Upper lobe of right lung (tissue), 1 donor: ENCODE results near the gene TRIM14. TPM values are rescaled to one million over a fixed set of nuclear protein-coding genes. Genes with fewer than 3 reads are reported as not detected.
"Not testable (repeated sequence)": the region's sequence is repeated elsewhere in the genome, so short reads cannot be mapped to it uniquely, and the experiment has no call there.

ENCODE experiments used
- ATAC-seq: fragments of 200-7000 bp; cut with Tn5 transposase; one replicate; pipeline ENCODE4 v1.9.1; 2020; ENCODE audit warnings: mild to moderate bottlenecking, moderate library complexity
- DNase-seq: peaks from one replicate; pipeline ENCODE4 v3.0.0-alpha.2; 2020
- H3K27ac ChIP-seq: fragments of 200-600 bp; one replicate; pipeline ENCODE4 v1.8.0; 2022
- H3K27me3 ChIP-seq: fragments of 200-600 bp; one replicate; pipeline ENCODE4 v1.8.0; 2022; ENCODE audit warnings: mild to moderate bottlenecking
- H3K36me3 ChIP-seq: fragments of 200-600 bp; one replicate; pipeline ENCODE4 v1.8.0; 2022
- H3K4me1 ChIP-seq: fragments of 200-600 bp; one replicate; pipeline ENCODE4 v1.8.0; 2022
- H3K4me3 ChIP-seq: fragments of 200-600 bp; one replicate; pipeline ENCODE4 v1.8.0; 2022; ENCODE audit warnings: mild to moderate bottlenecking
- H3K9me3 ChIP-seq: fragments of 200-600 bp; one replicate; pipeline ENCODE4 v1.8.0; 2022
- intact Hi-C: fragments of 100-400 bp; cut with DNase I; formaldehyde crosslinking; loops from one replicate; pipeline ENCODE4 v1.11.0; 2022
- total RNA-seq: library from RNA; stranded (reverse); fragmentation: NEBNext Ultra II Directional; extraction: Animal tissue kit (Norgen Biotek cat#: 25700); gene quantifications from one replicate; pipeline ENCODE4 v1.2.1, GENCODE V29; 2021
- TF ChIP-seq, protein P1 (sequence below): fragments of 200-600 bp; IDR thresholded peaks from one replicate; pipeline ENCODE4 v1.8.0; 2022; ENCODE audit warnings: antibody characterized with exemption
- donor health status: DM: no; HTN: yes; CAD: no; lungs with severe emphysema.

Gene TRIM14
- total RNA-seq, 1 donor from 2014 or later, result 38.7 TPM

DNA sequence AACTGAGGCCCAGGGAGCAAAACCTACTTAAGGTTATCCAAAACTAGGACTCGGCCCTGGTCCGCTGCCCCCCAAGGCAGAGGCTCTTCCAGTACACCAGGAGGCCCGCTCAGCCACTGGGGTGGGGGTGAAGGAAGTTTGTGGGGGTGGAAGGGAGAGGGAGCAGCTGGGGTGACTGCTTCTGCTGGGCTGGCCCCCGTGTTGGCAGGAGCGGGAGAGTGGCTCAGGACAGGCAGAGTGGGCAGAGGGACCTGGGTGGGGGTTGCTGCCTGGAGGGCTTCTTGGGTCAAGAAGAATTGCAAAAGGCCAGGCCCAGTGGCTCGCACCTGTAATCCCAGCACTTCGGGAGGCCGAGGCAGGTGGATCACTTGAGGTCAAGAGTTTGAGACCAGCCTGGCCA, 8.2 kb upstream of the TRIM14 start:
- no peak overlapping the region for H3K27ac ChIP-seq
- ATAC-seq (no peak), DNase-seq (no peak)
- TF ChIP-seq, protein P1, sequence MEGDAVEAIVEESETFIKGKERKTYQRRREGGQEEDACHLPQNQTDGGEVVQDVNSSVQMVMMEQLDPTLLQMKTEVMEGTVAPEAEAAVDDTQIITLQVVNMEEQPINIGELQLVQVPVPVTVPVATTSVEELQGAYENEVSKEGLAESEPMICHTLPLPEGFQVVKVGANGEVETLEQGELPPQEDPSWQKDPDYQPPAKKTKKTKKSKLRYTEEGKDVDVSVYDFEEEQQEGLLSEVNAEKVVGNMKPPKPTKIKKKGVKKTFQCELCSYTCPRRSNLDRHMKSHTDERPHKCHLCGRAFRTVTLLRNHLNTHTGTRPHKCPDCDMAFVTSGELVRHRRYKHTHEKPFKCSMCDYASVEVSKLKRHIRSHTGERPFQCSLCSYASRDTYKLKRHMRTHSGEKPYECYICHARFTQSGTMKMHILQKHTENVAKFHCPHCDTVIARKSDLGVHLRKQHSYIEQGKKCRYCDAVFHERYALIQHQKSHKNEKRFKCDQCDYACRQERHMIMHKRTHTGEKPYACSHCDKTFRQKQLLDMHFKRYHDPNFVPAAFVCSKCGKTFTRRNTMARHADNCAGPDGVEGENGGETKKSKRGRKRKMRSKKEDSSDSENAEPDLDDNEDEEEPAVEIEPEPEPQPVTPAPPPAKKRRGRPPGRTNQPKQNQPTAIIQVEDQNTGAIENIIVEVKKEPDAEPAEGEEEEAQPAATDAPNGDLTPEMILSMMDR, result no peak
- no peaks in the 10 kb centered on the region for H3K36me3 ChIP-seq
- H3K27me3 ChIP-seq, result no peaks in the 10 kb centered on the region
- H3K4me3 ChIP-seq, result no peak overlapping the region
- no peaks in the 10 kb centered on the region for H3K9me3 ChIP-seq
- intact Hi-C loops, result no loop called here
- no peaks in the 10 kb centered on the region for H3K4me1 ChIP-seq

DNA sequence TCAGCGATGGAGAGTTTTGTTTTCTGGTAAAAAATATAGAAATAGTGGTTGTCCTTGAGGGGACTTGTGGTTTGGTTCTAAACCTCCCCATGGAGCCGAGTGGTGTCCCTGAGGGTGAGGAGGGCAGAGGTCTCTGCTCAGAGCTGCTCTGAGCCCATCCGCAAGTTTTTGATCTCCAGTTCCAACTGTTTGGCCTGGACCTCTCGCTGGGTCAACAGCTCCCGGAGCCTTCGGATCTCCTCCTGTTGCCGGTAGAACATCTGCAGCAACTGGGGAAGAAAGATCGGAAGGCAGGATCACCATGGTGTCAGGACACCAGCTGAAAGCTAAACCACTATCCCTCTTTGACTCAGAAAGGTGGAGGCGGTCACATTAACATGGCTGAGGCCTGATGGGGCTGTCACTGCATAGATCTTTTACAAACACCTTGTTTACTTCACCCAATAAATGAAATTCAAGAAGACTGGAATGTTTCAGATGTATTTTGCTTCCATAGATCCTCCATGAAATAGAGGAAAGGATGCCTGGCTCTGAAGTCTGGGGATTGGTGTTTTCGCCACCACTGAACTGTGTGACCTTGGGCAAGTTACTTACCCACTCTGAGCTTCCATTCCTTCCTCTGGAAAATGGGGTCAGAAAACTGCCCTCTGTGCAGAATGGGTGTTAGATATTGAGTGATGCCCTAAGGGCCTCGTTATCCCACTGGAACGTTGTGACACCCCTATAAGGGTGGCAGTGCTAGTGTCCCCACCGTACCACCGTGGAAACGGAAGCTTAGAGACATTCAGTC, 5.8 kb upstream of the TRIM14 start:
- Histone ChIP-seq H3K27ac (no peak overlapping the region), H3K9me3 (no peaks in the 10 kb centered on the region), H3K27me3 (no peaks in the 10 kb centered on the region), H3K4me1 (peaks cover 15% of the 10 kb centered on the region), H3K4me3 (no peak overlapping the region), H3K36me3 (no peaks in the 10 kb centered on the region)
- intact Hi-C loops, result no loop called here
- TF ChIP-seq, protein P1, result no peak
- DNase-seq (no peak), ATAC-seq (no peak)

DNA sequence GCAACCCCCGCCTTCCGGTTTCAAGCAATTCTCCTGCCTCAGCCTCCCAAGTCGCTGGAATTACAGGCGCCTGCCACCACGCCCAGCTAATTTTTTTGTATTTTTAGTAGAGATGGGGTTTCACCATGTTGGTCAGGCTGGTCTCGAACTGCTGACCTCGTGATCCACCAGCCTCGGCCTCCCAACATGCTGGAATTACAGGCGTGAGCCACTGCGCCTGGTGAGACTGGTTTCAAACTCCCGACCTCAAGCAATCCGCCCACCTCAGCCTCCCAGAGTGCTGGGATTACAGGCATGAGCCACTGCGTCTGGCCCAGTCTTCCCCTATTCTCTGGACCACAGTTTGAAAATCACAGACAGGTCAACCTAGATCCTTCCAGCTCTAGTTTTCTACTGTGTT, 5.1 kb upstream of the TRIM14 start:
- H3K36me3 ChIP-seq, H3K27ac ChIP-seq, H3K9me3 ChIP-seq, intact Hi-C loops, H3K27me3 ChIP-seq, ATAC-seq, H3K4me3 ChIP-seq: not testable (repeated sequence)
- peaks cover 15% of the 10 kb centered on the region for H3K4me1 ChIP-seq
- peak; percentile 22 for DNase-seq

DNA sequence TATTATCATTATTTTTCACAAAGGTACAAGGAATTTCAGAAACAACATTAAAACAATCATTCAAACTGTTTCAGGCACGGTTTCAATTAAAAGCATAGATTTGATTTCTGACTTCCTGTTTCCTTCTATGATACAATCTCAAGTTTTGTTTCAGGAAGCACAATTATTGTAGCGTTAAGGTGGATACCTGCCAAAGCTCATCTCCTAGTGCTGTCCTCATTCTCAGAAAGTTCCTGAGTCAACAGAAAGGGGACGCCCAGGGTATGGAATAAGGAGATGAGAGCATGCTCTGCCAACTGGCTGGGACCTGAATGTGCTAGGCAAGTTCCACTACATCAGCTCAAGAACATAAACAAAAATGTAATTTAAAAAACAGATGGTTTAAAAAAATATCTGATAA, 2.0 kb upstream of the TRIM14 start:
- Histone ChIP-seq H3K36me3 (no peaks in the 10 kb centered on the region), H3K9me3 (no peaks in the 10 kb centered on the region), H3K4me1 (peaks cover 15% of the 10 kb centered on the region), H3K4me3 (no peak overlapping the region), H3K27ac (peak overlapping the region; percentile 59), H3K27me3 (no peaks in the 10 kb centered on the region)
- no peak for DNase-seq
- intact Hi-C loops, result no loop called here
- ATAC-seq, result no peak
- TF ChIP-seq, protein P1, result peak; percentile 23

DNA sequence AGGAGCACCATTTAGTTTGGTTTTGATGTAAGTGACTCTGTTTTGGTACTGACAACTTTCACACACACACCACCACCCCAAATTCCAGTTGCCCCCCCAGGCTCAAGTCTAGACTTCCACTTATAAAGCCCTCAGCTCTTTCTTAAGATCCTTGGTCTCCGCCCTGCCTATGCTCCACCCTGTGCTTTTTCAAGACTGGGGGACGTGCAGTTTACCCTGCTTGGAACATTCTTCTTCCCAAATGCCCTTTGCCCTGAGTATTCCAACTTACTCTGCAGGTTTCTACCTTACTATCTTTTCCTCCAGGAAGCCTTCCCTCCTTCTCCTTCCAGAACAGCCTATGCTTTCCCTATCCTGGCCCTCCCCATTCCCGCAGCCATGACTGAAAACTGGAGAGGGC, 1.5 kb upstream of the TRIM14 start:
- intact Hi-C loops, result no loop called here
- DNase-seq (no peak), ATAC-seq (peak; percentile 41)
- peaks cover 15% of the 10 kb centered on the region for H3K4me1 ChIP-seq
- H3K27me3 ChIP-seq, result no peaks in the 10 kb centered on the region
- peak overlapping the region; percentile 59 for H3K27ac ChIP-seq
- no peaks in the 10 kb centered on the region for H3K36me3 ChIP-seq
- H3K4me3 ChIP-seq, result no peak overlapping the region
- TF ChIP-seq, protein P1, result no peak
- no peaks in the 10 kb centered on the region for H3K9me3 ChIP-seq

DNA sequence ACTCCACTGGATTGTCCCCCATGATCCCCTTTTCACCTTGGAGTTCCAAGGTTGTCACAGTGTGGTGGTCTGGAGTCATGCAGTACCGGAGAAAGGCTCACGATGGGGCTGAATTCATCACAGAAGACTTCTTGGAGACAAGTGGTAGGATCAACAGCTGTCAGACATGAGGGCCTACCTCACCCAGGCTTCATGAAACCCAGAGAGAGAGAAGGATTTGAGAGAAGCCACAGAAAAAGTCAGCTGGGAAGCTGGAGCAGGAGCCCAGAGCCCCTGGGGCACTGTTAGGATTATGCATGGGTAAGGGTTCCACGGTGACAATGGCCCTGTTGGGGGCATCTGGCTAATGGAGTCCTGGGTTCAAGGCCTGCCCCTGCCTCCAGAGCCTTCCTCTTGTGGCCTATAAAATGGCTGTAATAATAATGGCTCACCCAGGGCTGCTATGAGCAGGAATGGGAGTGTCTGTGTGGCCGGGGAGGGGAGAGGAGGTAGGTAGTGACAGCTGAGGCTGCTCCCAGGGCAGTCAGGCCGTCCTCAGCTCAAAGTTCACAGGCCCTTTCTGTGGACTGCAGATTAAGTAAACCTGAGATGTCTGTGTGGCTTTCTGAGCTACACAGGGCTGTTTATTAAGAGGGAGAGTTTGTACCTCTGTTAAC, 910 bp downstream of the TRIM14 start:
- Histone ChIP-seq H3K27me3 (no peaks in the 10 kb centered on the region), H3K36me3 (no peaks in the 10 kb centered on the region), H3K9me3 (no peaks in the 10 kb centered on the region), H3K27ac (peak overlapping the region; percentile 84), H3K4me1 (peaks cover 15% of the 10 kb centered on the region), H3K4me3 (peak overlapping the region; percentile 86)
- intact Hi-C loops, result no loop called here
- TF ChIP-seq, protein P1, result peak; percentile 23
- no peak for DNase-seq
- ATAC-seq, result peak; percentile 47

DNA sequence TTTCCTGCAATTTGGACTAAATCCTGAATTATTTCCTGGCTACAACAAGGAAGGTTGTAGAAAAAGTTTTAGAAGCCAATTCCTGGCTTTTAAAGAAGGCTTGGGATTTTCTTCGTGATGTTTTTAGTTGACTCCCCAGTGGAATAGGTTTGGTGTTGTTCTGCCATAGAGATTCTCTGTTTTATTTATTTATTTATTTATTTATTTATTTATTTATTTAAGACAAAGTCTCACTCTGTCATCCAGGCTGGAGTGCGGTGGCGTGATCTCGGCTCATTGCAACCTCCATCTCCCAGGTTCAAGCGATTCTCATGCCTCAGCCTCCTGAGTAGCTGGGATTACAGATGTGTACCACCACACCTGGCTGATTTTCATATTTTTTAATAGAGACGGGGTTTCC, 1.9 kb downstream of the TRIM14 start:
- H3K27me3 ChIP-seq, H3K36me3 ChIP-seq, H3K9me3 ChIP-seq, H3K27ac ChIP-seq, ATAC-seq, intact Hi-C loops: not testable (repeated sequence)
- DNase-seq, result peak; percentile 28
- peak overlapping the region; percentile 86 for H3K4me3 ChIP-seq
- peaks cover 15% of the 10 kb centered on the region for H3K4me1 ChIP-seq
